OCI-LY7 (cell line): Measurements from ENCODE around the gene PPP2R5C. TPM values are rescaled to one million over a fixed set of nuclear protein-coding genes. Genes with fewer than 3 reads are reported as not detected.

Source experiments
- BruUV-seq: library from RNA; stranded (reverse); fragments of 400-500 nt; replicated peaks from 2 replicates; lab custom pipeline; 2021; lab: Mats Ljungman, UMichigan
- CTCF ChIA-PET: fragments of 300-600 bp; sonication (Branson Sonifier 250); formaldehyde crosslinking; loops from one replicate; lab custom pipeline; 2022; ENCODE audit warnings: antibody characterized with exemption; ENCODE audit not compliant: unreplicated experiment; lab: Charles Lee
- POLR2A ChIA-PET: fragments of 300-600 bp; sonication (Branson Sonifier 250); formaldehyde crosslinking; loops from one replicate; lab custom pipeline; 2022; ENCODE audit warnings: antibody characterized with exemption; lab: Charles Lee
- DNase-seq: peaks from one replicate; pipeline ENCODE4 v3.0.0-alpha.2; 2015; ENCODE audit warnings: low spot score
- H2AFZ ChIP-seq: fragments of 200-600 bp; sonication (generic), shearing (Covaris generic); 2 replicates; pipeline ENCODE4 v1.6.1; 2014; ENCODE audit warnings: mild to moderate bottlenecking, antibody characterized with exemption, low read length, moderate library complexity
- H3K27ac ChIP-seq: fragments of 200-600 bp; sonication (generic); 2 replicates; pipeline ENCODE4 v1.5.1; 2014; ENCODE audit warnings: mixed run types, low read depth, mild to moderate bottlenecking, moderate library complexity, low read length, inconsistent platforms; ENCODE audit not compliant: poor library complexity, severe bottlenecking
- H3K36me3 ChIP-seq: fragments of 200-600 bp; sonication (generic); 2 replicates; pipeline ENCODE4 v1.6.1; 2014; ENCODE audit warnings: mild to moderate bottlenecking, antibody characterized with exemption, low read length, moderate library complexity, mixed read lengths; ENCODE audit not compliant: insufficient read depth
- H3K4me1 ChIP-seq: fragments of 200-600 bp; sonication (generic); 2 replicates; pipeline ENCODE4 v1.5.1; 2014; ENCODE audit warnings: mild to moderate bottlenecking, low read length; ENCODE audit not compliant: insufficient read depth, poor library complexity, severe bottlenecking
- H3K4me2 ChIP-seq: fragments of 200-600 bp; sonication (generic); 2 replicates; pipeline ENCODE4 v1.6.1; 2014; ENCODE audit warnings: mild to moderate bottlenecking, low read length
- H3K4me3 ChIP-seq: fragments of 200-600 bp; sonication (generic); 2 replicates; pipeline ENCODE4 v1.5.1; 2014; ENCODE audit warnings: mild to moderate bottlenecking, low read depth, low read length; ENCODE audit not compliant: poor library complexity, severe bottlenecking
- H3K79me2 ChIP-seq: fragments of 200-600 bp; sonication (generic); 2 replicates; pipeline ENCODE4 v1.6.1; 2016; ENCODE audit warnings: low read depth, mild to moderate bottlenecking, low read length, moderate library complexity, mixed read lengths; ENCODE audit not compliant: insufficient read depth
- H3K9me2 ChIP-seq: fragments of 200-600 bp; sonication (generic); 2 replicates; pipeline ENCODE4 v1.6.1; 2016; ENCODE audit warnings: mild to moderate bottlenecking, low read length, mixed read lengths; ENCODE audit not compliant: insufficient read depth
- H3K9me3 ChIP-seq: fragments of 200-600 bp; sonication (generic); 2 replicates; pipeline ENCODE4 v1.6.1; 2014; ENCODE audit warnings: mild to moderate bottlenecking, mixed run types, low read length, mixed read lengths
- H4K20me1 ChIP-seq: fragments of 200-600 bp; sonication (generic); 2 replicates; pipeline ENCODE4 v1.6.1; 2014; ENCODE audit warnings: mild to moderate bottlenecking, antibody characterized with exemption, low read length, moderate library complexity, mixed read lengths; ENCODE audit not compliant: insufficient read depth
- EZH2phosphoT487 ChIP-seq: fragments of 200-600 bp; sonication (generic); IDR thresholded peaks from 2 replicates; pipeline ENCODE4 v1.6.1; 2018; ENCODE audit warnings: low read depth, borderline replicate concordance, mild to moderate bottlenecking, mixed run types, antibody characterized with exemption, low read length, moderate library complexity, mixed read lengths
- intact Hi-C: fragments of 100-400 bp; cut with micrococcal nuclease; formaldehyde crosslinking; loops from one replicate; pipeline ENCODE4 v1.10.0; 2022; ENCODE audit not compliant: unreplicated experiment
- total RNA-seq, 2 experiments: library from RNA; depleted of rRNA in 1 of 2; stranded (reverse); fragments of >200 nt in 1 of 2; shearing (Covaris generic) in 1 of 2; gene quantifications; 2 replicates each; pipeline ENCODE4 v1.2.3, GENCODE V29; 2014 to 2022
- TF ChIP-seq, protein P1 (sequence below): fragments of 200-600 bp; sonication (generic); conservative IDR thresholded peaks from 2 replicates; pipeline ENCODE4 v1.5.1; 2014; ENCODE audit warnings: mild to moderate bottlenecking, antibody characterized with exemption, low read length, moderate library complexity, mixed read lengths

Gene PPP2R5C
- total RNA-seq, 2 experiments from 2014 or later, result 161 to 236 TPM

DNA sequence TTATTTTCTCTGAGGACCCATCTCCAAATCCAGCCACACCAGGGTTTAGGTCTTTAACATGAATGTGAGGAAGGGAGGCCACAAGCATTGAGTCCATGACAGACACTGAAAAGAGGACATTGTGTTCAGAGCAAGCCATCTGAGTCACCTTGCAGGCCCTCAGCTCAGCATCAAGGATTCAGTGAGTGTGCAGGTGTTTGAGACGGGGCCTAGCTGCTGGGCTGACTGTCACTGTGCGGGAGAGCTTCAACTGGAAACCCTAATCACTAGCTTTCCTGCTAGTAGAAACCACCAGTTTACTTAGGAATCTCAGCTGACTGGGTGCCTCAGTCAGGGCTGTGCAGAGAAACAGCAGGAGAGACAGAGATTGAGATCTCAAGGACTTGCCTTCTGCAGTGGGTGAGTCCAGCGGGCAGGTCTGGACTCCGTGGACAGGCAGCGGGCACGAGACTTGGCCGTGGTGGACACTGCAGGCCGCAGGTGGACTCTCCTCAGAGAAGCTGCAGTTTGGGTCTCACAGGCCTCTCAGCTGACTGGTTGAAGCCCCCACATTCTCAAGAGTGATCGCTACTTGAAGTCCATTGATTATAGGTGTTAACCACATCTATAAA is 116.8 kb downstream of the PPP2R5C start:
- intact Hi-C loops, result loop anchor here (5.0 kb wide), 2 partner anchors 66 to 516 kb away; no protein-coding TSS in a partner anchor
- H4K20me1 ChIP-seq, result 0 out of 2 replicates have a peak, but pooled peaks cover 2% of the 10 kb centered on the region
- DNase-seq, result peak; percentile 44
- peaks cover 59% of the 10 kb centered on the region for H3K4me1 ChIP-seq
- TF ChIP-seq EZH2phosphoT487, result no peak
- TF ChIP-seq, protein P1, sequence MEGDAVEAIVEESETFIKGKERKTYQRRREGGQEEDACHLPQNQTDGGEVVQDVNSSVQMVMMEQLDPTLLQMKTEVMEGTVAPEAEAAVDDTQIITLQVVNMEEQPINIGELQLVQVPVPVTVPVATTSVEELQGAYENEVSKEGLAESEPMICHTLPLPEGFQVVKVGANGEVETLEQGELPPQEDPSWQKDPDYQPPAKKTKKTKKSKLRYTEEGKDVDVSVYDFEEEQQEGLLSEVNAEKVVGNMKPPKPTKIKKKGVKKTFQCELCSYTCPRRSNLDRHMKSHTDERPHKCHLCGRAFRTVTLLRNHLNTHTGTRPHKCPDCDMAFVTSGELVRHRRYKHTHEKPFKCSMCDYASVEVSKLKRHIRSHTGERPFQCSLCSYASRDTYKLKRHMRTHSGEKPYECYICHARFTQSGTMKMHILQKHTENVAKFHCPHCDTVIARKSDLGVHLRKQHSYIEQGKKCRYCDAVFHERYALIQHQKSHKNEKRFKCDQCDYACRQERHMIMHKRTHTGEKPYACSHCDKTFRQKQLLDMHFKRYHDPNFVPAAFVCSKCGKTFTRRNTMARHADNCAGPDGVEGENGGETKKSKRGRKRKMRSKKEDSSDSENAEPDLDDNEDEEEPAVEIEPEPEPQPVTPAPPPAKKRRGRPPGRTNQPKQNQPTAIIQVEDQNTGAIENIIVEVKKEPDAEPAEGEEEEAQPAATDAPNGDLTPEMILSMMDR, result no peak
- no peaks in the 10 kb centered on the region for H3K9me2 ChIP-seq
- H3K36me3 ChIP-seq, result peaks cover 36% of the 10 kb centered on the region
- peak overlapping the region; percentile 98 for H3K27ac ChIP-seq
- H3K79me2 ChIP-seq, result peaks cover 62% of the 10 kb centered on the region
- BruUV-seq, result no TSS peak
- POLR2A ChIA-PET, result interaction anchor here (0.8 to 1.9 kb wide), 2 partner anchors 33 to 107 kb away, joined by 3 to 7 read pairs; no protein-coding TSS in a partner anchor
- CTCF ChIA-PET, result interaction anchor here (0.6 to 1.5 kb wide), 5 partner anchors 34 to 173 kb away, joined by 3 to 5 read pairs (median 3); no protein-coding TSS in a partner anchor
- H3K4me2 ChIP-seq, result peak overlapping the region; percentile 96
- H2AFZ ChIP-seq, result no peak overlapping the region
- H3K9me3 ChIP-seq, result no peaks in the 10 kb centered on the region; the same call in 1 of the 2 replicates
- H3K4me3 ChIP-seq, result no peak overlapping the region

DNA sequence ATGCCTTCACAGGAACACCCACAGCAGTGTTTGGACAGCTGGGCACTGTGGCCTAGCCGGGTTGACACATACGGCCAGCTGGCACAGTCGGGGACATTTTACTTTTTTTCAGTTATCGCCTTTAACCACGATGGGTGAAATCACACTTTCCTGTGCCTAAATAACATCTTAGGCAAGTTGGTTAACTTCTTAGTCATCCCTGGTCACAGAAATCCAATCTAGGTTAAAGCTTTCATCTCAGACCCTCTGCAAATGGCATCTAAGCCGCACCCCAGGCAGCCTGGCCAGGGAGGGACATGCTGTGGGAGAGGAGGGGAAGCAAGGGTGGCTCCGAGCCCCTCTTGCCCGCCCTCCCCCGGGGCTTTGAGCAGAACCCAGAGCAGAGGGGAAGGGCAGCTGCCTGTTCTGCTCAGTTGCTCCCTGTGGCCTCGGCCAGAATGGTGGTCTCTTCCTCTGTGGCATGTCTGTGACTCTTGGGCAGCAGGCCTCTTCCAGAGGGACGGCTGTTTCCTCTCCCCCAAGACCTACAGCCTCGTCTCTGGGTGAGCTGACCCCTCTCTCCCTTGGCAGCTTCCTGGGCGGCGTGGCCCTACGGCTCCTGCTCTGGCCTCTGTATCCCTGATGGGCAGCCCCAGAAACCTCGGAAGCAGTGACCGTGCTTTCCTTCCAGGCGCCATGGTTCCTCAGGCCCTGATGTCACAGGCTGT is 117.5 kb downstream of the PPP2R5C start:
- Histone ChIP-seq H2AFZ (no peak overlapping the region), H3K79me2 (peaks cover 55% of the 10 kb centered on the region), H3K4me2 (peak overlapping the region; percentile 96; the same call in 1 of the 2 replicates), H3K4me3 (no peak overlapping the region), H3K9me3 (no peaks in the 10 kb centered on the region), H3K4me1 (peaks cover 53% of the 10 kb centered on the region), H3K27ac (no peak overlapping the region), H3K9me2 (no peaks in the 10 kb centered on the region), H3K36me3 (peaks cover 38% of the 10 kb centered on the region), H4K20me1 (0 out of 2 replicates have a peak, but pooled peaks cover 2% of the 10 kb centered on the region)
- ChIA-PET CTCF (interaction anchor here (0.7 to 1.5 kb wide), 3 partner anchors 108 to 172 kb away, joined by 3 to 5 read pairs (median 3); no protein-coding TSS in a partner anchor), POLR2A (interaction anchor here (0.8 to 1.9 kb wide), 2 partner anchors 33 to 108 kb away, joined by 3 to 7 read pairs; no protein-coding TSS in a partner anchor)
- TF ChIP-seq EZH2phosphoT487, result no peak
- TF ChIP-seq, protein P1, result no peak
- no TSS peak for BruUV-seq
- DNase-seq, result no peak
- intact Hi-C loops, result loop anchor here (5.0 kb wide), 2 partner anchors 67 to 517 kb away; no protein-coding TSS in a partner anchor
